GM12872 (cell line): ENCODE data around the gene AUNIP.

Source experiments
- CTCF ChIP-seq: IDR thresholded peaks from 3 replicates; pipeline ENCODE4 v1.5.1; 2011; ENCODE audit warnings: low read depth, mild to moderate bottlenecking, low read length, moderate library complexity; ENCODE audit not compliant: insufficient read depth

The AUNIP gene

GRCh38 chr1:25896266-25896665, 37.0 kb upstream of the AUNIP start:
- no peak for TF ChIP-seq CTCF

GRCh38 chr1:25895365-25895990, 36.2 kb upstream of the AUNIP start:
- TF ChIP-seq CTCF, result peak; percentile 98

GRCh38 chr1:25893116-25893515, 33.9 kb upstream of the AUNIP start:
- no peak for TF ChIP-seq CTCF

GRCh38 chr1:25891606-25892005, 32.3 kb upstream of the AUNIP start:
- no peak for TF ChIP-seq CTCF

GRCh38 chr1:25890239-25891034, 31.2 kb upstream of the AUNIP start:
- no peak for TF ChIP-seq CTCF

GRCh38 chr1:25889470-25889869, 30.2 kb upstream of the AUNIP start:
- no peak for TF ChIP-seq CTCF

- no peak for TF ChIP-seq CTCF
Measured at GRCh38 chr1:25888426-25888987, 29.2 kb upstream of the AUNIP start.
